ENCODE measurements around the gene SEMA4B. TPM values are rescaled to one million over a fixed set of nuclear protein-coding genes. Genes with fewer than 3 reads are reported as not detected.
"Not testable (repeated sequence)": the region's sequence is repeated elsewhere in the genome, so short reads cannot be mapped to it uniquely, and the experiment has no call there.

SEMA4B gene, protein sequence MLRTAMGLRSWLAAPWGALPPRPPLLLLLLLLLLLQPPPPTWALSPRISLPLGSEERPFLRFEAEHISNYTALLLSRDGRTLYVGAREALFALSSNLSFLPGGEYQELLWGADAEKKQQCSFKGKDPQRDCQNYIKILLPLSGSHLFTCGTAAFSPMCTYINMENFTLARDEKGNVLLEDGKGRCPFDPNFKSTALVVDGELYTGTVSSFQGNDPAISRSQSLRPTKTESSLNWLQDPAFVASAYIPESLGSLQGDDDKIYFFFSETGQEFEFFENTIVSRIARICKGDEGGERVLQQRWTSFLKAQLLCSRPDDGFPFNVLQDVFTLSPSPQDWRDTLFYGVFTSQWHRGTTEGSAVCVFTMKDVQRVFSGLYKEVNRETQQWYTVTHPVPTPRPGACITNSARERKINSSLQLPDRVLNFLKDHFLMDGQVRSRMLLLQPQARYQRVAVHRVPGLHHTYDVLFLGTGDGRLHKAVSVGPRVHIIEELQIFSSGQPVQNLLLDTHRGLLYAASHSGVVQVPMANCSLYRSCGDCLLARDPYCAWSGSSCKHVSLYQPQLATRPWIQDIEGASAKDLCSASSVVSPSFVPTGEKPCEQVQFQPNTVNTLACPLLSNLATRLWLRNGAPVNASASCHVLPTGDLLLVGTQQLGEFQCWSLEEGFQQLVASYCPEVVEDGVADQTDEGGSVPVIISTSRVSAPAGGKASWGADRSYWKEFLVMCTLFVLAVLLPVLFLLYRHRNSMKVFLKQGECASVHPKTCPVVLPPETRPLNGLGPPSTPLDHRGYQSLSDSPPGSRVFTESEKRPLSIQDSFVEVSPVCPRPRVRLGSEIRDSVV
- 13.7 TPM for total RNA-seq

GRCh38 chr15:90201130-90201943 lies at the start of gene SEMA4B:
TSS of gene SEMA4B (plus strand) at chr15:90201330. CDS start at chr15:90201579, 249 bp downstream.
- DNase-seq (ENCODE audit: low read depth in 2 of 3, low spot score in 2 of 3), result peak in 2 of 3 donors; percentile 64 to 76

DNA sequence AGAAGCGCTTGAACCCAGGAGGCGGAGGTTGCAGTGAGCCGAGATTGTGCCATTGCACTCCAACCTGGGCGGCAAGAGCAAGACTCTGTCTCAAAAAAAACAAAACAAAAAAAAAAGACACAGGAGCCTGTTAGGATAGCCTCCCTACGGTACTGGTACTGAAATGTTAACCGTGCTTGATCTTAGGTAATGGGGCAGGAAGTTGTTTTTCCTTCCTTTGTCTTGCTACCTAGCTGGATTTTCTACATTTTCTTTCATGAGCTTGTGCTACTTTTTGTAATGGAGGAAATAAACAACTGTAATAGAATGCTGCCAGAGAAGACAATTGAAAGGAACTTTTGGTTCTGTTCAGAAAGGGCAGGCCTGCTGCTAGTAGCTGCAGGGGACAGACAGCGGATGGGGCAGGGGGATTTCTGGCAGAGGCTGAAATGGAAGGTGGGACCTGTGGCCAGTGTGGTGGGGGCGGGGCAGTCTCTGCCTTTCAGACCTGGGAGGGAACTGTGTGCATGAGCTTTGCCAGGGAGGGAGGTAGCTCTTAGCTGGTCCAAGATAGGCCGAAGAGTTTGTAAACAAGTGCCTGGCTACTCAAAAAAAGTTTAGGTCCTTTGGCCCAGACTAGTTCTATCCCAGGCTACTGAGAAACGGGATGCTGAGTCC lies 49.0 kb upstream of the SEMA4B start:
- DNase-seq (ENCODE audit: low read depth in 2 of 3, low spot score in 2 of 3), result no peak

DNA sequence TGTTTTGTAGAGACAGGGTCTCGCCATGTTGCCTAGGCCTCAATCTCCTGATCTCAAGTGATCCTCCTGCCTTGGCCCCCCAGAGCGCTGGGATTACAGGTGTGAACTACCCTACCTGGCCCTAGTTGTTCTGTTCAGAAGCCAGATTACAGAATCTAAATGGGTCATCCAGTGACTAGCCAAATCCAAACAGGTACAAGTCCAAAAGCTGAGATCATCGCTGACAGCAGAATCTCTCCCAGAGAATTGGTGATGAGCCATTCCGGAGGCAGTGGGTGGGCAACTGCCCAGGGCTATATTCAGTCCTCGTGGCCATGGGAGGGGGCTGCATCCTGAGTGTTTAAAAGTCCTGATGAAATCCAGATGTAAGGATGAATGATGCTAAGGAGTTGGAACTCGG lies 47.5 kb upstream of the SEMA4B start:
- DNase-seq (ENCODE audit: low read depth in 2 of 3, low spot score in 2 of 3), result no peak

DNA sequence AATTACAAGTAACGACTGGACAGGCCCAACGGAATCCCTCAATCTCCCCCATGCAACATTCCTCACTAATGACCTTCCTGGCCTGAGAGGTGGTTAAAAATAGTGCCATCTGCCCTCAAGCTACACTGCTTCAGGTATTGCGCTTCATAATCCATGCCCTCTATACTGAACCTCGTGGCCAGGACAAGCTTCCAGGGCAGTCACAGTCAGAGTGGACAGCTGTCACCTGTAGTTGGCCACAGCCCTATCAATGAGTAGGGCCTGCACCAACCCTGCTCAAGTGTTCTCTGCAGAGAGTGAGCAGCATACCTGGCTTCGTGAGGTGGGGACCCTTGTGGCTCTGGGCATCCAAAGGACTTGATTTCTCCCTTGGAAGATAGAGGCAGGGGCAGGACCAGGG lies 46.9 kb upstream of the SEMA4B start:
- DNase-seq (ENCODE audit: low read depth in 2 of 3, low spot score in 2 of 3), result no peak

GRCh38 chr15:90154861-90155626 lies 46.1 kb upstream of the SEMA4B start:
- no peak for DNase-seq (ENCODE audit: low read depth in 2 of 3, low spot score in 2 of 3)

GRCh38 chr15:90159213-90159612 lies 41.9 kb upstream of the SEMA4B start:
- DNase-seq (ENCODE audit: low read depth in 2 of 3, low spot score in 2 of 3), result no peak

- DNase-seq (ENCODE audit: low read depth in 2 of 3, low spot score in 2 of 3), result no peak
These were observed 40.1 kb upstream of the SEMA4B start for GRCh38 chr15:90160781-90161727.

GRCh38 chr15:90161950-90162361 lies 39.2 kb upstream of the SEMA4B start:
- DNase-seq (ENCODE audit: low read depth in 2 of 3, low spot score in 2 of 3), result no peak

GRCh38 chr15:90162956-90163355 lies 38.2 kb upstream of the SEMA4B start:
- DNase-seq (ENCODE audit: low read depth in 2 of 3, low spot score in 2 of 3), result no peak

DNA sequence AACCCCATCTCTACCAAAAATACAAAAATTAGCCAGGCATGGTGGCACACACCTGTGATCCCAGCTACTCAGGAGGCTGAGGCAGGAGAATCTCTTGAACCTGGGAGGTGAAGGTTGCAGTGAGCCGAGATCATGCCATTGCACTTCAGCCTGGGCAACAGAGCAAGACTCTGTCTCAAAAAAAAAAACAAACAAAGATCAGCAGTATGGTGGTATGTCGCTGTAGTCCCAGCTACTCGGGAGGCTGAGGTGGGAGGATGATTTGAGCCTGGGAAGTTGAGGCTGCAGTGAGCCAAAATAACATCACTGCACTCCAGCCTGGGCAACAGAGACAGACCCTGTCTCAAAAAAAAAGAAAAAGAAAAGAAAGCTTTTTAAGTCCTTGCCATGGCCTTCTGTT lies 36.9 kb upstream of the SEMA4B start:
- not testable (repeated sequence) for DNase-seq (ENCODE audit: low read depth in 2 of 3, low spot score in 2 of 3)

GRCh38 chr15:90165157-90165556 lies 36.0 kb upstream of the SEMA4B start:
- DNase-seq (ENCODE audit: low read depth in 2 of 3, low spot score in 2 of 3), result no peak

GRCh38 chr15:90165659-90166489 lies 35.3 kb upstream of the SEMA4B start:
- no peak for DNase-seq (ENCODE audit: low read depth in 2 of 3, low spot score in 2 of 3)

DNA sequence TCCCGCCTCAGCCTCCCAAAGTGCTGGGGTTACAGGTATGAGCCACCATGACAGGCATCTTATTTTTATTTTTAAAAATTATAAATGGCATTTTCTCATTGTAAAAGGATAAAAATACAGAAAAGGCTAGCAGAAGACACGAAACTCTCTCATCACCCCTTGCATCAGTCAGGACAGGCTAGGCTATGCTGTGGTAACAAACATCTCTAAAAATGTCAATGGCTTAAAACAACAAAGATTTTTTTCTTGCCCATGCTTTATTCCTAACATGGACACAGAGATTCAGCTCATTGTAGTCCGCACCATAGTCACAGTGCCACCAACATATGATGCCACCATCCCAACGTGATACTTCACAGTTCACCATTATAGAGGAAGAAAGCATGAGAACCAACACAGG lies 34.0 kb upstream of the SEMA4B start:
- DNase-seq (ENCODE audit: low read depth in 2 of 3, low spot score in 2 of 3), result no peak

DNA sequence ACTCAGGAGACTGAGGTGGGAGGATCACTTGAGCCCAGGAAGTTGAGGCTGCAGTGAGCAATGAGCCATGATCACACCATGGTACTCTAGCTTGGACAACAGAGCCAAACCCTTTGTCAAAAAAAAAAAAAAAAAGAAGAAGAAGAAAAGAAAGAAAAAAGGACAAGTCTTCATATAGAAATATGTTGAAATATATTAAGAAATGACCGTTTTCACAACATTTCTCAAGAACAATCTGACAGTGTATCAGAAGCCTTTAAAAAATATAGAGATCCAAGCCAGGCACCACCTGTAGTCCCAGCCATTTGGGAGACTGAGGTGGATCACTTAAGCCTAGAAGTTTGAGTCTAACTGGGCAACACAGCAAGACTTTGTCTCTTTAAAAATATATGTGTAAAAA lies 29.5 kb upstream of the SEMA4B start:
- no peak for DNase-seq (ENCODE audit: low read depth in 2 of 3, low spot score in 2 of 3)

GRCh38 chr15:90173372-90173771 lies 27.8 kb upstream of the SEMA4B start:
- no peak for DNase-seq (ENCODE audit: low read depth in 2 of 3, low spot score in 2 of 3)

- DNase-seq (ENCODE audit: low read depth in 2 of 3, low spot score in 2 of 3), result no peak
These were observed 26.8 kb upstream of the SEMA4B start for GRCh38 chr15:90174140-90174875.

GRCh38 chr15:90177012-90177411 lies 24.1 kb upstream of the SEMA4B start:
- DNase-seq (ENCODE audit: low read depth in 2 of 3, low spot score in 2 of 3), result no peak

Data from hematopoietic multipotent progenitor cell (in vitro differentiated cells).